GM18867 (cell line): ENCODE data around the gene SLC17A9.

ENCODE experiments used
- ATAC-seq: cut with Tn5 transposase; IDR thresholded peaks from one replicate; pipeline ENCODE4 v1.9.1; 2021; ENCODE audit warnings: mild to moderate bottlenecking, moderate library complexity; ENCODE audit not compliant: unreplicated experiment

Gene SLC17A9

GRCh38 chr20:63015662-63016361, 63.3 kb downstream of the SLC17A9 start:
- ATAC-seq: no peak

DNA sequence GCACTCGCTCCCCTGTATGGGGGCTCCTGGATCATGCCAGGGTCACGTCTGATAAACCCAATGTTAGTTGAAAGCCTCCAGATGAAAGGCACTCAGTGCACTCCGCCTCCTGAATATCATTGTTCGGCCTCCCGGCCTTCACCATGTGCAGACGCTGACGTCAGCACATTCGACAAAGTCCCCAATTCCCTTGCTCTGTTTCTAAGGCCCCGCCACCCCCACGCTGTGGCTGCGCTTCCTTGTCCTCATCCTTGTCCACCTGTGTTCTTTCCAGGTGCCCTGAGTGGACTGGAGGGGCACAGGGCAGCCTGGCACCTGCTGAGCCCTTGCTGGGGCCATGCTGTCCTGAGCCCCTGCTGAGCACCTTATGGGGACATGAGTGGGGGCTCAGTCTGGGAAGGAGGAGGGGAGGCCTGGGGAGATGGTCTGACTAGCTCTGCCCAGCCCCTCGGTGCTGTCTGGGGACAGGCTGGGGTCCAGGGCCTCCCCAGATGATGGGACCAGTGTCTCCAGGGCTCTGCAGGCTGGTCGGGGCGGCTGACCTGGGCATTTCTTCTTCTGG, 64.1 kb downstream of the SLC17A9 start:
- no peak for ATAC-seq

DNA sequence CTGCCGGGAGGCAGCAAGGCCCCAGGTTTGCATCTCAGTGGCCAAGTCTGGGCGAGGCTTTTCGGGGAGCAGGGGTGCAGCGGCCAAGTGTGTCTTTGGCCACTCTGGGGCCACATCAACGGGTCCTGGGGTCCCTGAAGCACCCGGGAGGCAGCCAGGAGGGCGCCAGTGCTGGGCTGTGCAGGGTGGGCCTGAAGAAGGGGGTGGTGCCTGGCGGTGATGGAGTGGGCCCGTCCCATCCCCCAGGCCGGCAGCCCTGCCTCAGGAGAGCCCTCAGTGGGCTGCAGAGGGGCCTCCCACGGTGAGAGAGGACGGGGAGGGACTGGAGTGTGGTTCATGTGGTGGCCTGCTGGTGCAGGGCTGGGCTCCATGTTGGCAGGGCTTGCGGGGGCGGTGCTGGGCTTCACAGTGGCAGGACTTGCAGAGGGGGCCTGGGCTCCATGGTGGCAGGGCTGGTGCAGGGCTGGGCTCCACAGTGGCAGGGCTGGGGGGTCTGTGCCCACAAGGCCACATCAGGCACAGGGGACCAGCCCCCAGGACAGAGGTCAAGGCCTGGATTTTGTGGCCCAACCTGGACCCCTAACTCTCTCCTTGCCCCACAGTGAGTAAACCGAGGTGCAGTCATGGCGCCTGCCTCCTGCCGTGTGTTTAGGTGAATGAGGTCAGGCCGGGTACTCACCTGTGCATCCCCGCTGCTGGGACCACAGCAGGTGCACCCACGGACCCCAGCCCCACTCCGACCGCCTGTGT, 64.7 kb downstream of the SLC17A9 start:
- ATAC-seq: no peak

- ATAC-seq: no peak
These were observed 65.4 kb downstream of the SLC17A9 start for GRCh38 chr20:63017826-63018411.
